HEK293 (cell line): Measurements from ENCODE around the gene AGR2.

Experiments
- CTCF ChIA-PET: fragments of 350-600 bp; formaldehyde crosslinking; extraction: SDS; loops from one replicate; lab custom pipeline; 2021; ENCODE audit warnings: antibody characterized with exemption; lab: Yijun Ruan, JAX
- POLR2A ChIA-PET: fragments of 300-600 bp; formaldehyde crosslinking; extraction: SDS; loops from one replicate; lab custom pipeline; 2020; ENCODE audit warnings: antibody characterized with exemption, inconsistent platforms; lab: Yijun Ruan, JAX
- H3K27ac ChIP-seq: fragments of 200-500 bp; sonication (Bioruptor generic); 2 replicates; pipeline ENCODE4 v1.5.1; 2014; ENCODE audit warnings: low read depth, low read length, control low read depth, inconsistent platforms; ENCODE audit errors: extremely low read depth
- H3K36me3 ChIP-seq, 2 experiments: fragments of 200-500 bp in 1 of 2; sonication (Bioruptor generic) in 1 of 2; 1 replicate in 1 of 2; 2 replicates in 1 of 2; pipeline ENCODE4 v1.5.1; 2014 to 2017; ENCODE audit warnings: inconsistent platforms in 2 of 2, low read length in 2 of 2; ENCODE audit not compliant: control insufficient read depth in 2 of 2, insufficient read depth in 1 of 2
- H3K4me1 ChIP-seq: fragments of 200-500 bp; sonication (Bioruptor generic); 2 replicates; pipeline ENCODE4 v1.5.1; 2014; ENCODE audit warnings: mild to moderate bottlenecking, low read length, inconsistent platforms; ENCODE audit not compliant: control insufficient read depth, insufficient read depth
- H3K4me3 ChIP-seq: 2 replicates; pipeline ENCODE4 v1.5.1; 2011; ENCODE audit warnings: low read depth, mild to moderate bottlenecking, control low read depth, low read length, moderate library complexity
- H3K9me3 ChIP-seq: fragments of 200-500 bp; sonication (Bioruptor generic); 2 replicates; pipeline ENCODE4 v1.5.1; 2014; ENCODE audit warnings: low read depth, low read length, inconsistent platforms; ENCODE audit not compliant: control insufficient read depth, insufficient read depth
- ELK4 ChIP-seq: IDR thresholded peaks from 2 replicates; pipeline ENCODE4 v1.6.1; 2011; ENCODE audit warnings: mild to moderate bottlenecking, low read depth, low read length, borderline replicate concordance
- GLIS1 ChIP-seq: fragments of 450-650 bp; formaldehyde crosslinking; IDR thresholded peaks from 2 replicates; pipeline ENCODE4 v1.5.1; 2016; ENCODE audit warnings: missing biosample characterization, missing genetic modification characterization
- KLF7 ChIP-seq: fragments of 450-650 bp; formaldehyde crosslinking; IDR thresholded peaks from 2 replicates; pipeline ENCODE4 v1.5.1; 2016; ENCODE audit warnings: missing biosample characterization, missing genetic modification characterization, borderline replicate concordance
- KLF9 ChIP-seq: fragments of 450-650 bp; formaldehyde crosslinking; IDR thresholded peaks from 2 replicates; pipeline ENCODE4 v1.5.1; 2016; ENCODE audit warnings: missing biosample characterization, missing genetic modification characterization, low read depth
- MYNN ChIP-seq: fragments of 450-650 bp; formaldehyde crosslinking; IDR thresholded peaks from 2 replicates; pipeline ENCODE4 v1.5.1; 2016; ENCODE audit warnings: missing biosample characterization, missing genetic modification characterization, borderline replicate concordance
- RBAK ChIP-seq: fragments of 450-650 bp; formaldehyde crosslinking; IDR thresholded peaks from 2 replicates; pipeline ENCODE4 v1.5.1; 2016; ENCODE audit warnings: missing biosample characterization, missing genetic modification characterization
- TCF7L2 ChIP-seq: IDR thresholded peaks from 2 replicates; pipeline ENCODE4 v1.6.1; 2011; ENCODE audit warnings: low read depth, mild to moderate bottlenecking, inconsistent platforms, low read length, moderate library complexity, borderline replicate concordance
- ZBTB10 ChIP-seq: fragments of 450-650 bp; formaldehyde crosslinking; IDR thresholded peaks from 2 replicates; pipeline ENCODE4 v1.5.1; 2016; ENCODE audit warnings: missing biosample characterization, missing genetic modification characterization
- ZBTB11 ChIP-seq: fragments of 450-650 bp; formaldehyde crosslinking; conservative IDR thresholded peaks from 2 replicates; pipeline ENCODE4 v1.5.1; 2016; ENCODE audit warnings: low read depth, missing biosample characterization, missing genetic modification characterization
- ZNF10 ChIP-seq: fragments of 450-650 bp; formaldehyde crosslinking; IDR thresholded peaks from 2 replicates; pipeline ENCODE4 v1.5.1; 2017; ENCODE audit warnings: missing biosample characterization, missing genetic modification characterization
- ZNF114 ChIP-seq: fragments of 450-650 bp; formaldehyde crosslinking; IDR thresholded peaks from 2 replicates; pipeline ENCODE4 v1.5.0; 2017; ENCODE audit warnings: missing biosample characterization, missing genetic modification characterization
- ZNF146 ChIP-seq: fragments of 450-650 bp; formaldehyde crosslinking; IDR thresholded peaks from 2 replicates; pipeline ENCODE4 v1.5.1; 2016; ENCODE audit warnings: missing biosample characterization, missing genetic modification characterization
- ZNF266 ChIP-seq: fragments of 450-650 bp; formaldehyde crosslinking; IDR thresholded peaks from 2 replicates; pipeline ENCODE4 v1.5.1; 2016; ENCODE audit warnings: missing biosample characterization, missing genetic modification characterization, low read depth
- ZNF280C ChIP-seq: fragments of 450-650 bp; formaldehyde crosslinking; IDR thresholded peaks from 2 replicates; pipeline ENCODE4 v1.5.1; 2016; ENCODE audit warnings: missing biosample characterization, missing genetic modification characterization
- ZNF302 ChIP-seq: fragments of 450-650 bp; formaldehyde crosslinking; IDR thresholded peaks from 2 replicates; pipeline ENCODE4 v1.5.1; 2016; ENCODE audit warnings: missing biosample characterization, missing genetic modification characterization, low read depth
- ZNF366 ChIP-seq: fragments of 450-650 bp; formaldehyde crosslinking; conservative IDR thresholded peaks from 2 replicates; pipeline ENCODE4 v1.5.1; 2016; ENCODE audit warnings: missing biosample characterization, missing genetic modification characterization
- ZNF394 ChIP-seq: fragments of 450-650 bp; formaldehyde crosslinking; IDR thresholded peaks from 2 replicates; pipeline ENCODE4 v1.5.1; 2016; ENCODE audit warnings: missing biosample characterization, missing genetic modification characterization, mild to moderate bottlenecking, moderate library complexity, borderline replicate concordance
- ZNF416 ChIP-seq: fragments of 450-650 bp; formaldehyde crosslinking; IDR thresholded peaks from 2 replicates; pipeline ENCODE4 v1.5.1; 2016; ENCODE audit warnings: missing biosample characterization, missing genetic modification characterization
- ZNF426 ChIP-seq: fragments of 450-650 bp; formaldehyde crosslinking; IDR thresholded peaks from 2 replicates; pipeline ENCODE4 v1.5.1; 2017; ENCODE audit warnings: missing biosample characterization, missing genetic modification characterization, mild to moderate bottlenecking, inconsistent platforms, moderate library complexity
- ZNF544 ChIP-seq: fragments of 450-650 bp; formaldehyde crosslinking; IDR thresholded peaks from 2 replicates; pipeline ENCODE4 v1.5.0; 2017; ENCODE audit warnings: missing biosample characterization, missing genetic modification characterization
- ZNF548 ChIP-seq: fragments of 450-650 bp; formaldehyde crosslinking; IDR thresholded peaks from 2 replicates; pipeline ENCODE4 v1.5.1; 2016; ENCODE audit warnings: missing biosample characterization, missing genetic modification characterization
- ZNF555 ChIP-seq: fragments of 450-650 bp; formaldehyde crosslinking; conservative IDR thresholded peaks from 2 replicates; pipeline ENCODE4 v1.5.1; 2017; ENCODE audit warnings: missing biosample characterization, mild to moderate bottlenecking, missing genetic modification characterization, inconsistent platforms
- ZNF580 ChIP-seq: fragments of 450-650 bp; formaldehyde crosslinking; IDR thresholded peaks from 2 replicates; pipeline ENCODE4 v1.5.1; 2016; ENCODE audit warnings: missing biosample characterization, missing genetic modification characterization
- ZNF623 ChIP-seq: fragments of 450-650 bp; formaldehyde crosslinking; IDR thresholded peaks from 2 replicates; pipeline ENCODE4 v1.5.1; 2016; ENCODE audit warnings: missing biosample characterization, missing genetic modification characterization
- ZNF629 ChIP-seq: fragments of 450-650 bp; formaldehyde crosslinking; IDR thresholded peaks from 2 replicates; pipeline ENCODE4 v1.5.1; 2017; ENCODE audit warnings: missing biosample characterization, missing genetic modification characterization
- ZNF791 ChIP-seq: fragments of 450-650 bp; formaldehyde crosslinking; IDR thresholded peaks from 2 replicates; pipeline ENCODE4 v1.5.1; 2016; ENCODE audit warnings: missing biosample characterization, missing genetic modification characterization
- ZNF843 ChIP-seq: fragments of 450-650 bp; formaldehyde crosslinking; IDR thresholded peaks from 2 replicates; pipeline ENCODE4 v1.5.1; 2016; ENCODE audit warnings: missing biosample characterization, missing genetic modification characterization

AGR2 gene

GRCh38 chr7:16845746-16846145, 40.9 kb upstream of the AGR2 start:
- POLR2A ChIA-PET, result no interaction called here
- peak; percentile 51 for TF ChIP-seq ZNF426 (tag by site-specific recombination)
- no peak for TF ChIP-seq MYNN (tag by site-specific recombination)
- no peak for TF ChIP-seq RBAK (tag by site-specific recombination)
- TF ChIP-seq ZNF394 (tag by site-specific recombination), result peak; percentile 72; the same call in 1 of the 2 replicates
- TF ChIP-seq ZNF302 (tag by site-specific recombination), result no peak
- TF ChIP-seq ZNF266, result 0 out of 2 replicates have a peak, but pooled peaks have one; percentile 25
- no peak for TF ChIP-seq ZNF114
- no peak for TF ChIP-seq ZNF280C (tag by site-specific recombination)
- TF ChIP-seq GLIS1 (tag by site-specific recombination), result no peak
- peak; percentile 44 for TF ChIP-seq ZNF555 (tag by site-specific recombination)
- no peak for TF ChIP-seq ZNF629 (tag by site-specific recombination)
- no peak for TF ChIP-seq ZBTB10 (tag by site-specific recombination)
- TF ChIP-seq ZNF548, result no peak
- TF ChIP-seq KLF9 (tag by site-specific recombination), result no peak
- TF ChIP-seq ZBTB11 (tag by site-specific recombination), result peak; percentile 51
- TF ChIP-seq ZNF416, result no peak
- TF ChIP-seq KLF7 (tag by site-specific recombination), result no peak
- TF ChIP-seq ELK4, result no peak
- TF ChIP-seq ZNF10 (tag by site-specific recombination), result no peak
- no peak for TF ChIP-seq ZNF843
- TF ChIP-seq ZNF580 (tag by site-specific recombination), result no peak
- no peak for TF ChIP-seq ZNF544 (tag by site-specific recombination)
- TF ChIP-seq ZNF791, result no peak
- no peak for TF ChIP-seq ZNF146 (tag by site-specific recombination)
- no peak for TF ChIP-seq TCF7L2
- TF ChIP-seq ZNF623 (tag by site-specific recombination), result peak; percentile 39; the same call in 1 of the 2 replicates
- TF ChIP-seq ZNF366, result no peak

More at GRCh38 chr7:16845746-16846145, 40.9 kb upstream of the AGR2 start:
- Histone ChIP-seq H3K36me3 (no peaks in the 10 kb centered on the region), H3K4me3 (no peak overlapping the region), H3K4me1 (peaks cover 6% of the 10 kb centered on the region), H3K27ac (no peak overlapping the region), H3K9me3 (no peaks in the 10 kb centered on the region)
- CTCF ChIA-PET, result no interaction called here
